Keratinocyte (primary cell): ENCODE data around the gene AGFG2. TPM values are rescaled to one million over a fixed set of nuclear protein-coding genes. Genes with fewer than 3 reads are reported as not detected.
A peak's percentile ranks its signal among the peaks of the same experiment; 100 is the strongest.

ENCODE experiments used
- DNase-seq: peaks from one replicate; pipeline ENCODE4 v3.0.0-alpha.2; 2011; ENCODE audit warnings: low read depth, missing footprints, low spot score
- FAIRE-seq: peaks from 2 replicates; lab custom pipeline; 2011; peaks lifted over from hg19 to GRCh38; lab: Jason Lieb, UNC
- H2AFZ ChIP-seq: 2 replicates; pipeline ENCODE4 v1.6.0; 2012; ENCODE audit warnings: low read length, control low read depth, inconsistent platforms; ENCODE audit not compliant: control insufficient read depth
- H3K27ac ChIP-seq: 2 replicates; pipeline ENCODE4 v1.5.1; 2011; ENCODE audit warnings: low read length; ENCODE audit not compliant: control insufficient read depth, insufficient read depth
- H3K27me3 ChIP-seq: 3 replicates; pipeline ENCODE4 v1.6.0; 2011; ENCODE audit warnings: low read length; ENCODE audit not compliant: control insufficient read depth, insufficient read depth; ENCODE audit errors: extremely low read depth
- H3K36me3 ChIP-seq, 2 experiments: 2 replicates in 1 of 2; 3 replicates in 1 of 2; pipeline ENCODE4 v1.5.1; 2011; ENCODE audit warnings: low read length in 2 of 2, mild to moderate bottlenecking in 1 of 2; ENCODE audit not compliant: control insufficient read depth in 2 of 2, insufficient read depth in 2 of 2; ENCODE audit errors: extremely low read depth in 1 of 2
- H3K4me1 ChIP-seq: 3 replicates; pipeline ENCODE4 v1.5.1; 2011; ENCODE audit warnings: low read length; ENCODE audit not compliant: control insufficient read depth, insufficient read depth; ENCODE audit errors: extremely low read depth
- H3K4me2 ChIP-seq: 3 replicates; pipeline ENCODE4 v1.6.0; 2011; ENCODE audit warnings: low read depth, low read length; ENCODE audit not compliant: control insufficient read depth, insufficient read depth; ENCODE audit errors: extremely low read depth
- H3K4me3 ChIP-seq, 3 experiments: fragments of 200-600 bp in 1 of 3; sonication (generic) in 1 of 3; 2 replicates in 2 of 3; 3 replicates in 1 of 3; pipeline ENCODE4 v1.5.1; 2011 to 2016; ENCODE audit warnings: low read length in 3 of 3, mild to moderate bottlenecking in 3 of 3, control low read depth in 2 of 3, inconsistent platforms in 1 of 3, low read depth in 1 of 3, mixed read lengths in 1 of 3, mixed run types in 1 of 3, moderate library complexity in 1 of 3; ENCODE audit not compliant: control insufficient read depth in 2 of 3, insufficient read depth in 2 of 3; ENCODE audit errors: extremely low read depth in 1 of 3
- H3K79me2 ChIP-seq: 2 replicates; pipeline ENCODE4 v1.6.0; 2012; ENCODE audit warnings: low read length; ENCODE audit not compliant: control insufficient read depth, insufficient read depth
- H3K9ac ChIP-seq: 3 replicates; pipeline ENCODE4 v1.6.0; 2011; ENCODE audit warnings: low read length; ENCODE audit not compliant: control insufficient read depth, insufficient read depth; ENCODE audit errors: extremely low read depth
- H3K9me1 ChIP-seq: 3 replicates; pipeline ENCODE4 v1.6.0; 2011; ENCODE audit warnings: low read length; ENCODE audit not compliant: control insufficient read depth, insufficient read depth; ENCODE audit errors: extremely low read depth
- H3K9me3 ChIP-seq: 2 replicates; pipeline ENCODE4 v1.5.1; 2012; ENCODE audit warnings: low read depth, low read length; ENCODE audit not compliant: control insufficient read depth
- H4K20me1 ChIP-seq: 3 replicates; pipeline ENCODE4 v1.6.0; 2011; ENCODE audit warnings: low read length; ENCODE audit not compliant: control insufficient read depth, insufficient read depth; ENCODE audit errors: extremely low read depth
- EZH2 ChIP-seq: IDR thresholded peaks from one replicate; pipeline ENCODE4 v1.6.1; 2012; ENCODE audit warnings: inconsistent platforms, mild to moderate bottlenecking, low read length, moderate library complexity
- dilution Hi-C: fragments of 300-500 bp; cut with MboI; formaldehyde crosslinking; loops from one replicate; pipeline ENCODE4 v1.7.0; 2020; ENCODE audit warnings: low sequenced_read_pairs; ENCODE audit not compliant: extremely low pct_ligation_motif_present
- polyA plus RNA-seq, 5 experiments: library from polyadenylated mRNA; depleted of rRNA in 3 of 5; stranded (reverse) in 3 of 5; stranded (forward) in 1 of 5; unstranded in 1 of 5; fragments of >200 nt; gene quantifications; 1 replicate in 1 of 5; 2 replicates in 3 of 5; 3 replicates in 1 of 5; pipeline versions ENCODE4 v1.2.1 to v1.2.3, GENCODE V29; 2011 to 2012; ENCODE audit warnings: missing spikeins in 2 of 5, low read depth in 1 of 5, low replicate concordance in 1 of 5
- TF ChIP-seq, protein P1 (sequence below), 3 experiments: IDR thresholded peaks in 1 of 3; conservative IDR thresholded peaks in 1 of 3; optimal IDR thresholded peaks in 1 of 3; 2 replicates in 2 of 3; 3 replicates in 1 of 3; pipeline versions ENCODE3 to v1.5.1; 2011; ENCODE audit warnings: low read length in 3 of 3, mild to moderate bottlenecking in 3 of 3, moderate library complexity in 2 of 3, control low read depth in 1 of 3, inconsistent platforms in 1 of 3; ENCODE audit not compliant: insufficient read depth in 2 of 3; ENCODE audit errors: extremely low read depth in 1 of 3

AGFG2 gene
- polyA plus RNA-seq, 1 donor (not counting 4 experiments of a cell fraction or from before 2014, with no cell fraction given) = 3.4 TPM

DNA sequence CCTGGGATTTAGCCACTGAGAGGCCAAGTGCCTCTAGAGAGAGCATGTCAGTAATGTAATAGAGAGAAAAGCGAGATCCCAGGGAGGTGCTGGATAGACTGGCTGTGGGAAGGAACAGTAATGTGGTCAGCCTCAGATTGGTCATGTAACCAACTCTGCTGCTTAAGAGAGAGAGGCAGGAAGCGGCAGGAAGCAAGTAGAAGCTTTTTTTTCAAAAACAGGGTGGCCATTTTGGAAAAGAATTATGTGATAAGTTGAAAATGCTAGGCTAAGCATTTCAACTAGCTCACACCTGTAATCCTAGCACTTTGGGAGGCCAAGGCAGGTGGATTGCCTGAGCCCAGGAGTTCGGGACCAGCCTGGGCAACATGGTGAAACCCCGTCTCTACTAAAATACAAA is 59.4 kb downstream of the AGFG2 start:
- no peak overlapping the region for H3K4me2 ChIP-seq
- dilution Hi-C loops = no loop called here

DNA sequence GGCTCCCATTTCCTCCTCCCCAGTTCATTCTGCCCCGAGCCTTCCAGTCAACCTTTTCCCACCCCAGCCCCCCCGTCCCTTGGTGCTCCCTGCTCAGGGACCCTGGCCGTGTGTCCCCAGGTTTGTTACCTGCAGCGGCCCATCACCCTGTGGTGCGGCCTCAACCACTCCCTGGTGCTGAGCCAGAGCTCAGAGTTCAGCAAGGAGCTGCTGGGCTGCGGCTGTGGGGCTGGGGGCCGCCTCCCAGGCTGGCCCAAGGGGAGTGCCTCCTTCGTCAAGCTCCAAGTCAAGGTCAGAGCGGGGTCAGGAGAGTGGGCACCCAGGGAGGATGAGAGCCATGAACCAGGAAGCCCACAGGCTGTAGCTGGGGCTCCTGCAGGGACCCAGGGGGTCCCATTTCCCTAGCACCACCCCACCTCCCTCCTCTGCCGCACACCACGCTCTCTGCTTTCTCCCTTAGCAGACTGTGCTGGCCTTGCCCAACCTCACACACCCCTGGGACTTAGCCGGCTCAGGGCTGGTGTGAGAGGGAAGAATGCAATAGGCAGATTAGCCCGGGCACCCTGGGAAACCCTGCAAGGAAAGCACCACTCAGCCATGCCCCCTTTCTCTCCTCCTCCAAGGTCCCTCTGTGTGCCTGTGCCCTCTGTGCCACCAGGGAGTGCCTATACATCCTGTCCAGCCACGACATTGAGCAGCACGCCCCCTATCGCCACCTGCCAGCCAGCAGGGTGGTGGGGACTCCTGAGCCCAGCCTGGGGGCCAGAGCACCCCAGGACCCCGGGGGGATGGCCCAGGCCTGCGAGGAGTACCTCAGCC is 61.1 kb downstream of the AGFG2 start:
- no peaks in the 10 kb centered on the region for H3K79me2 ChIP-seq
- TF ChIP-seq, protein P1, sequence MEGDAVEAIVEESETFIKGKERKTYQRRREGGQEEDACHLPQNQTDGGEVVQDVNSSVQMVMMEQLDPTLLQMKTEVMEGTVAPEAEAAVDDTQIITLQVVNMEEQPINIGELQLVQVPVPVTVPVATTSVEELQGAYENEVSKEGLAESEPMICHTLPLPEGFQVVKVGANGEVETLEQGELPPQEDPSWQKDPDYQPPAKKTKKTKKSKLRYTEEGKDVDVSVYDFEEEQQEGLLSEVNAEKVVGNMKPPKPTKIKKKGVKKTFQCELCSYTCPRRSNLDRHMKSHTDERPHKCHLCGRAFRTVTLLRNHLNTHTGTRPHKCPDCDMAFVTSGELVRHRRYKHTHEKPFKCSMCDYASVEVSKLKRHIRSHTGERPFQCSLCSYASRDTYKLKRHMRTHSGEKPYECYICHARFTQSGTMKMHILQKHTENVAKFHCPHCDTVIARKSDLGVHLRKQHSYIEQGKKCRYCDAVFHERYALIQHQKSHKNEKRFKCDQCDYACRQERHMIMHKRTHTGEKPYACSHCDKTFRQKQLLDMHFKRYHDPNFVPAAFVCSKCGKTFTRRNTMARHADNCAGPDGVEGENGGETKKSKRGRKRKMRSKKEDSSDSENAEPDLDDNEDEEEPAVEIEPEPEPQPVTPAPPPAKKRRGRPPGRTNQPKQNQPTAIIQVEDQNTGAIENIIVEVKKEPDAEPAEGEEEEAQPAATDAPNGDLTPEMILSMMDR (optimal IDR thresholded peaks at IDR 0.05 in 1 of 3, IDR thresholded peaks at IDR 0.05 in 1 of 3, conservative IDR thresholded peaks at IDR 0.05 in 1 of 3; ENCODE audit: extremely low read depth in 1 of 3, insufficient read depth in 2 of 3, low read length in 3 of 3) = peak in 1 of 3 experiments; percentile 17
- no peak for TF ChIP-seq EZH2
- H4K20me1 ChIP-seq = no peaks in the 10 kb centered on the region
- H3K4me3 ChIP-seq = no peak overlapping the region
- no peak overlapping the region for H3K9ac ChIP-seq
- H3K9me1 ChIP-seq = no peaks in the 10 kb centered on the region
- H2AFZ ChIP-seq = no peak overlapping the region
- H3K27me3 ChIP-seq = no peaks in the 10 kb centered on the region
- H3K27ac ChIP-seq = no peak overlapping the region
- H3K4me2 ChIP-seq = no peak overlapping the region
- dilution Hi-C loops = no loop called here
- FAIRE-seq = no peak
- DNase-seq = no peak
- H3K36me3 ChIP-seq = no peaks in the 10 kb centered on the region
- H3K9me3 ChIP-seq = no peaks in the 10 kb centered on the region
- peaks cover 3% of the 10 kb centered on the region for H3K4me1 ChIP-seq

More for the DNA sequence above, 59.4 kb downstream of the AGFG2 start:
- Histone ChIP-seq H3K4me1 (no peaks in the 10 kb centered on the region), H3K9ac (no peak overlapping the region), H3K9me3 (no peaks in the 10 kb centered on the region), H3K27me3 (no peaks in the 10 kb centered on the region), H4K20me1 (no peaks in the 10 kb centered on the region), H3K27ac (no peak overlapping the region), H3K36me3 (no peaks in the 10 kb centered on the region), H3K9me1 (no peaks in the 10 kb centered on the region), H2AFZ (no peak overlapping the region), H3K79me2 (no peaks in the 10 kb centered on the region), H3K4me3 (no peak overlapping the region)
- TF ChIP-seq EZH2 = no peak
- TF ChIP-seq, protein P1 (optimal IDR thresholded peaks at IDR 0.05 in 1 of 3, IDR thresholded peaks at IDR 0.05 in 1 of 3, conservative IDR thresholded peaks at IDR 0.05 in 1 of 3; ENCODE audit: extremely low read depth in 1 of 3, insufficient read depth in 2 of 3, low read length in 3 of 3) = no peak
- FAIRE-seq (no peak), DNase-seq (no peak)
